ENCODE results near the gene ZBTB48.

Gene ZBTB48

GRCh38 chr1:6614019-6614928 is 34.5 kb downstream of the ZBTB48 start:
- DNase-seq, result no peak

GRCh38 chr1:6614929-6615785 is 35.4 kb downstream of the ZBTB48 start:
- DNase-seq, result no peak

GRCh38 chr1:6619045-6619444 is 39.3 kb downstream of the ZBTB48 start:
- DNase-seq, result no peak

GRCh38 chr1:6621429-6622391 is 41.9 kb downstream of the ZBTB48 start:
- DNase-seq, result no peak

- DNase-seq, result no peak
These were observed 42.8 kb downstream of the ZBTB48 start for GRCh38 chr1:6622396-6623152.

GRCh38 chr1:6623269-6623965 is 43.6 kb downstream of the ZBTB48 start:
- no peak for DNase-seq

- peak; percentile 78 for DNase-seq
These were observed 45.2 kb downstream of the ZBTB48 start, which contains the start of gene THAP3 for GRCh38 chr1:6624710-6625583. Gene THAP3 (plus strand): TSS chr1:6624868. CDS start chr1:6625219, 351 bp downstream.

GRCh38 chr1:6625584-6626149 is 45.9 kb downstream of the ZBTB48 start:
- peak; percentile 3 for DNase-seq

- DNase-seq, result no peak
These were observed 47.2 kb downstream of the ZBTB48 start for GRCh38 chr1:6627031-6627430.

- DNase-seq, result no peak
These were observed 48.2 kb downstream of the ZBTB48 start for GRCh38 chr1:6627841-6628545.

GRCh38 chr1:6628971-6629479 is 49.2 kb downstream of the ZBTB48 start:
- DNase-seq, result no peak

GRCh38 chr1:6630027-6630426 is 50.2 kb downstream of the ZBTB48 start:
- no peak for DNase-seq

GRCh38 chr1:6631058-6631457 is 51.3 kb downstream of the ZBTB48 start:
- DNase-seq, result no peak

GRCh38 chr1:6632588-6633514 is 53.1 kb downstream of the ZBTB48 start:
- no peak for DNase-seq

- peak; percentile 9 for DNase-seq
These were observed 54.7 kb downstream of the ZBTB48 start for GRCh38 chr1:6634371-6635052.

GRCh38 chr1:6635161-6635909 is 55.5 kb downstream of the ZBTB48 start:
- DNase-seq, result no peak
